Measurements from ENCODE around the gene ARHGEF26.

The ARHGEF26 gene

GRCh38 chr3:154275292-154275691 lies 154.1 kb downstream of the ARHGEF26 start:
- no peak for DNase-seq

GRCh38 chr3:154275965-154276364 lies 154.8 kb downstream of the ARHGEF26 start:
- no peak for DNase-seq

- DNase-seq = no peak
Observed at GRCh38 chr3:154280161-154280560, 159.0 kb downstream of the ARHGEF26 start.

GRCh38 chr3:154285221-154285620 lies 164.0 kb downstream of the ARHGEF26 start:
- DNase-seq = no peak

GRCh38 chr3:154290187-154290586 lies 169.0 kb downstream of the ARHGEF26 start:
- no peak for DNase-seq

GRCh38 chr3:154294016-154294415 lies 172.8 kb downstream of the ARHGEF26 start:
- no peak for DNase-seq

- no peak for DNase-seq
Observed at GRCh38 chr3:154301561-154301960, 180.4 kb downstream of the ARHGEF26 start.

- no peak for DNase-seq
Observed at GRCh38 chr3:154304116-154304786, 183.1 kb downstream of the ARHGEF26 start.

- DNase-seq = no peak
Observed at GRCh38 chr3:154304936-154305335, 183.7 kb downstream of the ARHGEF26 start.

GRCh38 chr3:154307363-154307762 lies 186.2 kb downstream of the ARHGEF26 start:
- no peak for DNase-seq
